ENCODE data around the gene NCK2. TPM values are rescaled to one million over a fixed set of nuclear protein-coding genes. Genes with fewer than 3 reads are reported as not detected.

The NCK2 gene
- total RNA-seq, 1 donor from 2014 or later: 82.9 TPM

DNA sequence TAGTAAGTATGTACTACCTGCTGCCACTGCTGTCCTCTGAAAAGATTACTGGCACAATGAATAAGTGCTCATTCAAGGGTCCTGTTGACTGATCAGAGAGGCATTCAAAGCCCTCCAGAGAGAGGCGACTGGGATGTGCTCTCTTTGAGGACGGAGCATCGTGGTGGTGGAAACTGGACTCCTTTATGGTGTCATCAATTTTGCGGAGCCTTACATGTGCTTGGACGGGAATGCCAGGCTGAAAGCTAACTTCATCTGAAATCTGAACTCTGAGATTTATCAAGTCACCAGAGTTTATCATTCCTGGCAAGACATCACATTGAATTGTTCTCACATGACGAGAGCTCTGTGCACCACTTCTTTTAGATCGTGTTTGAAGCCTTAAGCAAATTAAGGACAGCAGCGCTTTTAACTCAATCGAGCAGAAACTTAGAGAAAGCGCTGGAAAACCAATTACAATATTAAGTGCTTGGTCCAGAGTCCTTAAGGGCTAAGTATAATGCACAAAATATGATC, 138.3 kb downstream of the NCK2 start:
- TF ChIP-seq, protein P1, sequence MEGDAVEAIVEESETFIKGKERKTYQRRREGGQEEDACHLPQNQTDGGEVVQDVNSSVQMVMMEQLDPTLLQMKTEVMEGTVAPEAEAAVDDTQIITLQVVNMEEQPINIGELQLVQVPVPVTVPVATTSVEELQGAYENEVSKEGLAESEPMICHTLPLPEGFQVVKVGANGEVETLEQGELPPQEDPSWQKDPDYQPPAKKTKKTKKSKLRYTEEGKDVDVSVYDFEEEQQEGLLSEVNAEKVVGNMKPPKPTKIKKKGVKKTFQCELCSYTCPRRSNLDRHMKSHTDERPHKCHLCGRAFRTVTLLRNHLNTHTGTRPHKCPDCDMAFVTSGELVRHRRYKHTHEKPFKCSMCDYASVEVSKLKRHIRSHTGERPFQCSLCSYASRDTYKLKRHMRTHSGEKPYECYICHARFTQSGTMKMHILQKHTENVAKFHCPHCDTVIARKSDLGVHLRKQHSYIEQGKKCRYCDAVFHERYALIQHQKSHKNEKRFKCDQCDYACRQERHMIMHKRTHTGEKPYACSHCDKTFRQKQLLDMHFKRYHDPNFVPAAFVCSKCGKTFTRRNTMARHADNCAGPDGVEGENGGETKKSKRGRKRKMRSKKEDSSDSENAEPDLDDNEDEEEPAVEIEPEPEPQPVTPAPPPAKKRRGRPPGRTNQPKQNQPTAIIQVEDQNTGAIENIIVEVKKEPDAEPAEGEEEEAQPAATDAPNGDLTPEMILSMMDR (IDR thresholded peaks at IDR 0.05; ENCODE audit: insufficient read depth, low read length, poor library complexity, severe bottlenecking): no peak
- Histone ChIP-seq H3K36me3 (ENCODE audit: control insufficient read depth, insufficient read depth, low read length) (peaks cover 1% of the 10 kb centered on the region), H3K4me3 (ENCODE audit: low read depth, low read length) (no peak overlapping the region), H3K27me3 (ENCODE audit: control insufficient read depth, insufficient read depth, low read length) (no peaks in the 10 kb centered on the region)
- no peak for DNase-seq (ENCODE audit: low read depth)

DNA sequence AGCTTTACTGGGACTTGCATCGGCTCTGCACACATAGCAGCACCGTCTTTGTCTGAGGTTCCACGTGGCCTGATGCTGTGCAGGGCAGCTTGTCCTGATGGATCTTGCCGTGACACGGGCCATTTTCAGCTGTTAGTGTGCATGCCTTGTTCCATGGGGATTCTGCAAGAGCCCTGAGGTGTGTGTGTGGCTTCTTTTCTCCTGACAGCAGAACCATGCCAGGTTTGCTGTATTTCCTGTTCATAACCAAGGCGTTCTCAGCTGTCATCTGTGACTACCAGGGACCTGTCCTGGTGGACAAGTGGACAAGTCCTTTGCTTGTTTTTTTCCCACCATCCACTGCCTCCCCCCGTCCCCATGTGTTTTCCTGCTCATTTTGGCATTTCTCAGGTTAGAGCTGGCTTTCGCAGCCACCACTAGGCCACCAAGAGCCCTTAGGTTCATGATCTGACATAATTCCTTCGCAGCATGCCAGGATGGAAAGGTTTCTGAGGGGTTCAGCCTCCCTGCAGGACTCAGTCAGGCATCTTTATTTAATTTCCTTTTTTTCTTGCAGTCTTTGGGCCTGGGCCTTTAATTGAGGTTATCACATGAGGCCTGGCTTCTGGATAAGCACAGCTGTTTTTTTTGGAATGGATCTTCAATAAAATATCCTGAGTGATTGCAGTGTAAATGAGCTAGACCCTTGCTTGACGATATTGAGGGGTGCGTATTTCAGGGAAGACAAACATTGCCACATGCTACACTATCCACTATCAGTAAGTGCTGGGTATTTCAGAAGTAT, 139.4 kb downstream of the NCK2 start:
- Histone ChIP-seq H3K27me3 (ENCODE audit: control insufficient read depth, insufficient read depth, low read length) (no peaks in the 10 kb centered on the region), H3K36me3 (ENCODE audit: control insufficient read depth, insufficient read depth, low read length) (peaks cover 1% of the 10 kb centered on the region), H3K4me3 (ENCODE audit: low read depth, low read length) (no peak overlapping the region)
- TF ChIP-seq, protein P1 (IDR thresholded peaks at IDR 0.05; ENCODE audit: insufficient read depth, low read length, poor library complexity, severe bottlenecking): no peak
- no peak for DNase-seq (ENCODE audit: low read depth)

DNA sequence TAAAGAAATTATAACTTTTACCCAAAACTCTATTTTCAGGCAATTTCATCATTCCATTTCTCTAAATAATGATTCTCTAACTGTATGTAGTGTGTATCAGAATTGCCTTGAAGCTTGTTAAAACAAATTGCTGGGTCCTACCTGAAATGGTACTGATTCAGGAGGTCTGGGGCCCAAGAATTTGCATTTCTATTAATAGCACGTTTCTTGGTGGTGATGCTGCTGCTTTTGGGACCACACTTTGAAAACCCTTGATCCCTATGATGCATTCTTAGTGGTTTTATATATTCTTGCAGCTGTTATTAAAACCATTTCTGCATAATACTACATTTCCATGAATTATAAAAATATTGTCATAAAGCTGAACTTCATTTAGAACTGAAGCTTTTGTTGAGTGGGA, 140.7 kb downstream of the NCK2 start:
- TF ChIP-seq, protein P1 (IDR thresholded peaks at IDR 0.05; ENCODE audit: insufficient read depth, low read length, poor library complexity, severe bottlenecking): no peak
- H3K36me3 ChIP-seq (ENCODE audit: control insufficient read depth, insufficient read depth, low read length): peaks cover 1% of the 10 kb centered on the region
- DNase-seq (ENCODE audit: low read depth): no peak
- no peak overlapping the region for H3K4me3 ChIP-seq (ENCODE audit: low read depth, low read length)
- no peaks in the 10 kb centered on the region for H3K27me3 ChIP-seq (ENCODE audit: control insufficient read depth, insufficient read depth, low read length)

DNA sequence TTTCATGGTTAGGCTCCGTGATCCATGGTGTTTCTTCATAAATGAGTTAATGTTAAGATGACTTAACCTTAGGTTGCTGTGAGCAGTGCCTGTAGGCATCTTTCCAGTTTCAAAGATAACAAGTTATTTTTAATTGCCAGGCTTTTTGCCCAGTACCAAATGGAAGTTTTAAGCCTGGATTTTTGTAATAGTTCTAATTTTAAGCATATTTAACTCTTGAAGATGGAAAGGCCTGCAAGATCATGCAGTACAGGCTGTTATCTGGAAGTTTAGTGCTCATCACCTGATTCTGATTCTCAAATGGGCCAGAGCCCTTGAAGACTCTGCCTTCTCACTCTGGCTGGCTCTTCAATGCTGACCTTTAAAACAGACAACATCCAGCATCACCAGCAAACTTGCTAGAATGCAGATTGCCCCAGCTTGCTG, 141.3 kb downstream of the NCK2 start:
- H3K4me3 ChIP-seq (ENCODE audit: low read depth, low read length): no peak overlapping the region
- no peak for DNase-seq (ENCODE audit: low read depth)
- TF ChIP-seq, protein P1 (IDR thresholded peaks at IDR 0.05; ENCODE audit: insufficient read depth, low read length, poor library complexity, severe bottlenecking): no peak
- H3K36me3 ChIP-seq (ENCODE audit: control insufficient read depth, insufficient read depth, low read length): peaks cover 1% of the 10 kb centered on the region
- no peaks in the 10 kb centered on the region for H3K27me3 ChIP-seq (ENCODE audit: control insufficient read depth, insufficient read depth, low read length)

DNA sequence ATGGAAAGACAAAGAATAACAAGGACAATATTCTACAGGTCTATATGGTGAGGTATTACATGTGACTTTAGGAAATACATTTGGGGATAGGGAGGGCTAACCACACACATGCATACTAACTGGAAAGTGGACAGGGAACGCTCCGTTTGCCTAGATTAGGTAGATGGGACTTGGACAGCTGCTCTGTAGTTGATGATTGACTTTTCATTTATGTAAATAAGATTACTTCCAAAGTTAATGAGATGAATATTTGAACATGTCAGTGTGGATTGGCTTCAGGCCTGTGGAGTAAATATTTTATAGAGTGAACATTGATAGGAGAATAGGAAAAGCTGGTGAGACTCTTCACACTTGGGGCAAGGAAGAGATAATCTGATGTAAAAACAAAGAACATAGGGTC, 142.0 kb downstream of the NCK2 start:
- DNase-seq (ENCODE audit: low read depth): no peak
- H3K36me3 ChIP-seq (ENCODE audit: control insufficient read depth, insufficient read depth, low read length): peaks cover 1% of the 10 kb centered on the region
- no peaks in the 10 kb centered on the region for H3K27me3 ChIP-seq (ENCODE audit: control insufficient read depth, insufficient read depth, low read length)
- TF ChIP-seq, protein P1 (IDR thresholded peaks at IDR 0.05; ENCODE audit: insufficient read depth, low read length, poor library complexity, severe bottlenecking): no peak
- H3K4me3 ChIP-seq (ENCODE audit: low read depth, low read length): no peak overlapping the region
